Activated CD8-positive, alpha-beta T cell treated with anti-CD3 and anti-CD28 coated beads for 36 hours (primary cell): ENCODE data around the gene LRRFIP2. TPM values are rescaled to one million over a fixed set of nuclear protein-coding genes. Genes with fewer than 3 reads are reported as not detected.

ENCODE experiments used
- ATAC-seq: fragments of 200-7000 bp; cut with Tn5 transposase; one replicate; pipeline ENCODE4 v1.10.0; 2021; ENCODE audit warnings: mild to moderate bottlenecking, moderate library complexity
- CTCF ChIA-PET: fragments of 350-600 bp; sonication (Branson Sonifier 250); formaldehyde crosslinking; loops from one replicate; lab custom pipeline; 2021; ENCODE audit warnings: antibody characterized with exemption; lab: Charles Lee
- POLR2A ChIA-PET: fragments of 350-600 bp; sonication (Branson Sonifier 250); formaldehyde crosslinking; loops from one replicate; lab custom pipeline; 2021; ENCODE audit warnings: antibody characterized with exemption; lab: Charles Lee
- DNase-seq: peaks from one replicate; pipeline ENCODE4 v3.0.0-alpha.2; 2020
- H3K27ac Mint-ChIP-seq: one replicate; pipeline ENCODE4 v1.8.0; 2021; ENCODE audit warnings: mild to moderate bottlenecking, mixed read lengths
- H3K27me3 Mint-ChIP-seq: one replicate; pipeline ENCODE4 v1.8.0; 2021; ENCODE audit warnings: mixed read lengths
- H3K36me3 Mint-ChIP-seq: one replicate; pipeline ENCODE4 v1.8.0; 2021; ENCODE audit warnings: low read depth, mixed read lengths
- H3K4me1 Mint-ChIP-seq: one replicate; pipeline ENCODE4 v1.8.0; 2021; ENCODE audit warnings: low read depth, mixed read lengths
- H3K4me3 Mint-ChIP-seq: one replicate; pipeline ENCODE4 v1.8.0; 2021; ENCODE audit warnings: mild to moderate bottlenecking, moderate library complexity, mixed read lengths
- H3K9me3 Mint-ChIP-seq: one replicate; pipeline ENCODE4 v1.8.0; 2021; ENCODE audit warnings: mixed read lengths
- CTCF ChIP-seq: fragments of 200-600 bp; IDR thresholded peaks from one replicate; pipeline ENCODE4 v1.8.0; 2022; ENCODE audit warnings: antibody characterized with exemption, mild to moderate bottlenecking
- intact Hi-C: fragments of 100-400 bp; cut with micrococcal nuclease; formaldehyde crosslinking; loops from one replicate; pipeline ENCODE4 v1.10.0; 2022
- total RNA-seq, 2 experiments: library from RNA; stranded (reverse); gene quantifications; one replicate each; pipeline ENCODE4 v1.2.3, GENCODE V29; 2021

LRRFIP2 gene
- total RNA-seq, 2 experiments from 2014 or later = 18.7 to 23.1 TPM

GRCh38 chr3:37130984-37131859 lies 43.2 kb downstream of the LRRFIP2 start:
- ChIA-PET POLR2A (no interaction called here), CTCF (no interaction called here)
- ATAC-seq (no peak), DNase-seq (no peak)
- no peak for TF ChIP-seq CTCF
- Mint-ChIP-seq H3K27ac (no peak overlapping the region), H3K4me3 (no peak overlapping the region), H3K36me3 (peaks cover 2% of the 10 kb centered on the region), H3K9me3 (no peaks in the 10 kb centered on the region), H3K4me1 (peaks cover 20% of the 10 kb centered on the region), H3K27me3 (no peaks in the 10 kb centered on the region)
- intact Hi-C loops = no loop called here

GRCh38 chr3:37130448-37130847 lies 43.9 kb downstream of the LRRFIP2 start:
- H3K4me3 Mint-ChIP-seq = no peak overlapping the region
- no peaks in the 10 kb centered on the region for H3K27me3 Mint-ChIP-seq
- no peak overlapping the region for H3K27ac Mint-ChIP-seq
- no peak for DNase-seq
- ChIA-PET POLR2A (no interaction called here), CTCF (no interaction called here)
- H3K36me3 Mint-ChIP-seq = peaks cover 2% of the 10 kb centered on the region
- TF ChIP-seq CTCF = no peak
- no peak for ATAC-seq
- intact Hi-C loops = no loop called here
- H3K4me1 Mint-ChIP-seq = peaks cover 17% of the 10 kb centered on the region
- no peaks in the 10 kb centered on the region for H3K9me3 Mint-ChIP-seq

- H3K36me3 Mint-ChIP-seq = peaks cover 2% of the 10 kb centered on the region
- TF ChIP-seq CTCF = no peak
- intact Hi-C loops = no loop called here
- no peak overlapping the region for H3K4me3 Mint-ChIP-seq
- H3K27me3 Mint-ChIP-seq = no peaks in the 10 kb centered on the region
- H3K27ac Mint-ChIP-seq = no peak overlapping the region
- ChIA-PET POLR2A (no interaction called here), CTCF (no interaction called here)
- no peaks in the 10 kb centered on the region for H3K9me3 Mint-ChIP-seq
- ATAC-seq = peak; percentile 60
- H3K4me1 Mint-ChIP-seq = peaks cover 22% of the 10 kb centered on the region
- no peak for DNase-seq
These were observed 44.5 kb downstream of the LRRFIP2 start for GRCh38 chr3:37129871-37130270.

- Mint-ChIP-seq H3K9me3 (no peaks in the 10 kb centered on the region), H3K36me3 (peaks cover 3% of the 10 kb centered on the region), H3K4me1 (peaks cover 27% of the 10 kb centered on the region), H3K27me3 (no peaks in the 10 kb centered on the region), H3K4me3 (no peak overlapping the region), H3K27ac (no peak overlapping the region)
- no peak for TF ChIP-seq CTCF
- ChIA-PET CTCF (interaction anchor here (1.0 kb wide), 1 partner anchor 13 kb away, joined by 3 read pairs; no protein-coding TSS in a partner anchor), POLR2A (no interaction called here)
- intact Hi-C loops = no loop called here
- DNase-seq = no peak
- no peak for ATAC-seq
These were observed 47.0 kb downstream of the LRRFIP2 start for GRCh38 chr3:37127340-37127739.

- Mint-ChIP-seq H3K4me1 (peaks cover 27% of the 10 kb centered on the region), H3K9me3 (peaks cover 2% of the 10 kb centered on the region), H3K27me3 (no peaks in the 10 kb centered on the region), H3K27ac (no peak overlapping the region), H3K36me3 (peaks cover 7% of the 10 kb centered on the region), H3K4me3 (no peak overlapping the region)
- TF ChIP-seq CTCF = no peak
- DNase-seq (no peak), ATAC-seq (no peak)
- intact Hi-C loops = no loop called here
- ChIA-PET POLR2A (no interaction called here), CTCF (interaction anchor here (0.6 kb wide), 1 partner anchor 102 kb away, joined by 3 read pairs; no protein-coding TSS in a partner anchor)
These were observed 47.5 kb downstream of the LRRFIP2 start for GRCh38 chr3:37126856-37127255.
